ENCODE measurements around the gene RAC2.

- TF ChIP-seq CTCF (IDR thresholded peaks at IDR 0.05; ENCODE audit: low read depth, low read length) (no peak), EZH2phosphoT487 (IDR thresholded peaks at IDR 0.05; ENCODE audit: low read depth) (no peak)
Measured at GRCh38 chr22:37232140-37232998, 11.7 kb downstream of the RAC2 start.
